Measurements from ENCODE around the gene SEMA3D. TPM values are rescaled to one million over a fixed set of nuclear protein-coding genes. Genes with fewer than 3 reads are reported as not detected.

SEMA3D gene
- total RNA-seq, 1 experiment from 2014 or later: 1.4 TPM

DNA sequence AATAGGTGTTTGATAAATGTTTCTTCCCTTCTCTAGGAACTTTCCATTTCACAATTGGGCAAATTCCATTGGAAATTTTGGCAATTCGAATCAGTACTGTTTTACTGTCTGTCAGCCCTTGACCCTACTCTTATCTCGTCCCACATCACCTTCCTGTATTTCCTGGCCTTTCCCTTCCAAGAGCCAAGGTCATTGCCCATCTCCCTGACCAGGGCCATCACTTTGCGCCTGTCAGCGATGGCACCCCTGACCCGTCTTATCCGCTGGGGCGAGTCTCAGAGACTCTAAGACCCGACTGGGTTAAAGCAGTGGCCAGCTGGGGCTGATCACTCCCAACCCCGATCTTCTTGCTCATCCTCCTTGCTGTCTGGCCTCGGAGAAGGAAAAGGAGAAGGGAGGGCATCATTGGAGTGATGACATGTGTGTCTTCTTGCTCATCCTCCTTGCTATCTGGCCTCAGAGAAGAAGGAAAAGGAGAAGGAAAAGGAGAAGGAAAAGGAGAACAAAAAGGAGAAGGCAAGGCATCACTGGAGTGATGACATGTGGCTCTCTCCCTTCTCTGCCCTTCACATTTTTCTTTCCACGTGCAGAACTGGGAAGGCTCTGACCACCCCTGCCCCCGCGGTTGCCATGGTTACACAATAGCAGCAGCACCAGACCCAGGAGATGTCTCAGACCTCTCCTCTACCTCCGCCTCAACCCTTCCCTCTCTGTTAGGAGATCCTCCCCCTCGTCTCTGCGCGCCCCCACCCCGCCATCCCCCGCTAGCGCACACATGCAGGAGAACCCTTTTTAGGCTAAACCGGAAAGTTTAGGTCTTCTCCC lies 2.0 kb downstream of the SEMA3D start:
- Histone ChIP-seq H3K27me3 (ENCODE audit: insufficient read depth, low read length) (no peaks in the 10 kb centered on the region), H3K9ac (ENCODE audit: low read length) (no peak overlapping the region), H3K36me3 (ENCODE audit: control insufficient read depth in 1 of 2, insufficient read depth in 2 of 2, low read length in 2 of 2) (no peaks in the 10 kb centered on the region), H3K27ac (ENCODE audit: low read depth, low read length) (no peak overlapping the region), H4K20me1 (ENCODE audit: insufficient read depth) (no peaks in the 10 kb centered on the region), H2AFZ (ENCODE audit: low read depth, low read length, poor library complexity, severe bottlenecking) (no peak overlapping the region), H3K4me1 (ENCODE audit: control insufficient read depth in 1 of 2, insufficient read depth in 2 of 2, low read length in 2 of 2) (peaks cover 5 to 8% of the 10 kb centered on the region in 2 experiments; a peak in 3 of 4 replicates), H3K4me2 (ENCODE audit: low read length) (no peak overlapping the region), H3K9me3 (ENCODE audit: control insufficient read depth in 1 of 2, insufficient read depth in 1 of 2, low read depth in 1 of 2, low read length in 2 of 2) (0 out of 4 replicates have a peak, but pooled peaks cover 0 to 3% of the 10 kb centered on the region in 2 experiments), H3K4me3 (replicated peaks in 1 of 2; ENCODE audit: low read depth in 1 of 2, low read length in 2 of 2) (no peak overlapping the region), H3K79me2 (ENCODE audit: insufficient read depth, low read length) (no peaks in the 10 kb centered on the region), H3K9me2 (ENCODE audit: insufficient read depth) (no peaks in the 10 kb centered on the region)
- RAD21 ChIA-PET (ENCODE audit: low non-redundant PET in 1 of 2, low total read pairs in 2 of 2, uncharacterized antibody in 2 of 2, unreplicated experiment in 2 of 2): no interaction called here
- TF ChIP-seq POLR2A (IDR thresholded peaks at IDR 0.05; ENCODE audit: borderline replicate concordance, extremely low read depth, insufficient read depth, insufficient read length): no peak
- TF ChIP-seq REST (IDR thresholded peaks at IDR 0.05; ENCODE audit: low read depth): no peak
- no peak for TF ChIP-seq SIN3A (IDR thresholded peaks at IDR 0.05; ENCODE audit: low read depth)
- no peak for TF ChIP-seq FOSL1 (IDR thresholded peaks at IDR 0.05; ENCODE audit: low read depth)
- TF ChIP-seq, protein P1, sequence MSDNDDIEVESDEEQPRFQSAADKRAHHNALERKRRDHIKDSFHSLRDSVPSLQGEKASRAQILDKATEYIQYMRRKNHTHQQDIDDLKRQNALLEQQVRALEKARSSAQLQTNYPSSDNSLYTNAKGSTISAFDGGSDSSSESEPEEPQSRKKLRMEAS (IDR thresholded peaks at IDR 0.05): no peak
- no peak for TF ChIP-seq EZH2 (IDR thresholded peaks at IDR 0.05)
- no peak for TF ChIP-seq SRF (IDR thresholded peaks at IDR 0.05; ENCODE audit: low read depth)
- TF ChIP-seq EGR1 (IDR thresholded peaks at IDR 0.05; ENCODE audit: low read depth): no peak
- TF ChIP-seq SP1 (IDR thresholded peaks at IDR 0.05; ENCODE audit: low read depth): no peak
- no peak for TF ChIP-seq CBX3 (IDR thresholded peaks at IDR 0.05; ENCODE audit: low read depth)
- no TSS peak for BruUV-seq (replicated peaks)
- CTCF ChIA-PET: no interaction called here
- POLR2A ChIA-PET: no interaction called here
- DNase-seq (ENCODE audit: low read depth, low spot score): no peak
- ATAC-seq: no peak
- intact Hi-C loops (cut with micrococcal nuclease): loop anchor here (5.0 to 10.0 kb wide), 2 partner anchors 280 to 567 kb away; no protein-coding TSS in a partner anchor
